GM12878 (cell line): ENCODE data around the gene ACADM. TPM values are rescaled to one million over a fixed set of nuclear protein-coding genes. Genes with fewer than 3 reads are reported as not detected.

Experiments
- CBX5 ChIP-seq: sonication (generic); IDR thresholded peaks from 2 replicates; pipeline ENCODE4 v1.6.1; 2016; ENCODE audit warnings: low read depth, moderate library complexity, mild to moderate bottlenecking, inconsistent platforms
- FOXM1 ChIP-seq: IDR thresholded peaks from 2 replicates; pipeline ENCODE4 v1.6.1; 2012; ENCODE audit warnings: low read depth, mild to moderate bottlenecking, inconsistent platforms, low read length, moderate library complexity
- JUNB ChIP-seq: IDR thresholded peaks from 2 replicates; pipeline ENCODE4 v1.6.1; 2016; ENCODE audit warnings: antibody characterized with exemption, mild to moderate bottlenecking
- PAX5 ChIP-seq: IDR thresholded peaks from 2 replicates; pipeline ENCODE4 v1.6.1; 2011; ENCODE audit warnings: low read depth, low read length, borderline replicate concordance
- POLR2AphosphoS2 ChIP-seq: IDR thresholded peaks from 2 replicates; pipeline ENCODE4 v1.6.1; 2011; ENCODE audit warnings: low read depth, mild to moderate bottlenecking, low read length, improper control_type of control experiment, moderate library complexity
- TCF7 ChIP-seq: IDR thresholded peaks from 2 replicates; pipeline ENCODE4 v1.6.1; 2014; ENCODE audit warnings: antibody characterized with exemption, borderline replicate concordance
- polyA plus RNA-seq, 11 experiments: library from polyadenylated mRNA; depleted of rRNA in 4 of 11; unstranded in 6 of 11; stranded (reverse) in 5 of 11; fragments of >200 nt; fragmentation: Nextera tagmentation in 4 of 11; fragmentation: Illumina TruSeq in 1 of 11; extraction: Ambion mirVana in 4 of 11; extraction: Trizol in 1 of 11; gene quantifications; 1 replicate in 1 of 11; 2 replicates in 10 of 11; pipeline versions ENCODE4 v1.2.1 to v1.2.3, GENCODE V29; 2011 to 2016; ENCODE audit warnings: inconsistent platforms in 2 of 11, missing spikeins in 2 of 11, low read depth in 1 of 11
- total RNA-seq, 4 experiments: library from RNA; depleted of rRNA in 3 of 4; stranded (reverse); fragments of >200 nt in 3 of 4; fragmentation: Illumina TruSeq in 1 of 4; extraction: Trizol in 1 of 4; gene quantifications; 2 replicates each; pipeline versions ENCODE4 v1.2.1 to v1.2.3, GENCODE V29; 2013 to 2021
- TF ChIP-seq, protein P1 (sequence below): fragments of 450-650 bp; IDR thresholded peaks from 2 replicates; pipeline ENCODE4 v1.6.1; 2017; ENCODE audit warnings: borderline replicate concordance
- TF ChIP-seq, protein P2 (sequence below): fragments of 450-650 bp; IDR thresholded peaks from 2 replicates; pipeline ENCODE4 v1.6.1; 2017; ENCODE audit warnings: mild to moderate bottlenecking, moderate library complexity
- TF ChIP-seq, protein P3 (sequence below): fragments of 450-650 bp; IDR thresholded peaks from 2 replicates; pipeline ENCODE4 v1.6.1; 2017; ENCODE audit warnings: mild to moderate bottlenecking, low read depth, inconsistent platforms; ENCODE audit not compliant: poor library complexity, severe bottlenecking

ACADM gene
- total and polyA plus RNA-seq, 10 of the 15 experiments (the other 5 are each of a cell fraction or from before 2014, with no cell fraction given), result 119 to 245 (median 204) TPM

DNA sequence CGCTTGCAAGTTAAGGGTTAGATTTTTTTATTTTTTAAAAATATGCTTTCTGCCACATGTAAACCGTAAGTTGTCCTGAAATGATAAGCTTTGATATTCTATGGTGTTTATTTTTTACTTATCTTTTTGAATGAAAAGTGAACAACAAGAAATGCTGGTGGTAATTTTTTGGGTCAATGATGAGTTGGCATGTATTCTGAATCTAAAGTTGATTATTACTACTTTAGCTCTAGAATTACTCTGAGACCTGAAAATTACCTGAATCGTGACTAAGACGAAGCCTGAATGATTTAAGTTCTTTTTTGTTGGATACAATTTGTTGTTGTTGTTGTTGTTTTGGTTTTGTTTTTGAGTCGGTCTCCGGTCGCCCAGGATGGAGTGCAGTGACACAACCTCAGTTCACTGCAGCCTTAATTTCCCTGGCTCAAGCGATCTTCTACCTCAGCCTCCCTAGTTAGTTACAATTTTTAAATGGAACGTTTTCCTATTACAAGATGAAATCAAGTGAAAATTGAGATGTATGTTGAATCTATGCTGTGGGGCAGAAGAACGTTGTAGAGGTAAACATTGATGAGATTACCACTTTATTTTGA, 62.5 kb downstream of the ACADM start (continued):
- TF ChIP-seq, protein P1, sequence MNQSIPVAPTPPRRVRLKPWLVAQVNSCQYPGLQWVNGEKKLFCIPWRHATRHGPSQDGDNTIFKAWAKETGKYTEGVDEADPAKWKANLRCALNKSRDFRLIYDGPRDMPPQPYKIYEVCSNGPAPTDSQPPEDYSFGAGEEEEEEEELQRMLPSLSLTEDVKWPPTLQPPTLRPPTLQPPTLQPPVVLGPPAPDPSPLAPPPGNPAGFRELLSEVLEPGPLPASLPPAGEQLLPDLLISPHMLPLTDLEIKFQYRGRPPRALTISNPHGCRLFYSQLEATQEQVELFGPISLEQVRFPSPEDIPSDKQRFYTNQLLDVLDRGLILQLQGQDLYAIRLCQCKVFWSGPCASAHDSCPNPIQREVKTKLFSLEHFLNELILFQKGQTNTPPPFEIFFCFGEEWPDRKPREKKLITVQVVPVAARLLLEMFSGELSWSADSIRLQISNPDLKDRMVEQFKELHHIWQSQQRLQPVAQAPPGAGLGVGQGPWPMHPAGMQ, result no peak
- TF ChIP-seq, protein P2, sequence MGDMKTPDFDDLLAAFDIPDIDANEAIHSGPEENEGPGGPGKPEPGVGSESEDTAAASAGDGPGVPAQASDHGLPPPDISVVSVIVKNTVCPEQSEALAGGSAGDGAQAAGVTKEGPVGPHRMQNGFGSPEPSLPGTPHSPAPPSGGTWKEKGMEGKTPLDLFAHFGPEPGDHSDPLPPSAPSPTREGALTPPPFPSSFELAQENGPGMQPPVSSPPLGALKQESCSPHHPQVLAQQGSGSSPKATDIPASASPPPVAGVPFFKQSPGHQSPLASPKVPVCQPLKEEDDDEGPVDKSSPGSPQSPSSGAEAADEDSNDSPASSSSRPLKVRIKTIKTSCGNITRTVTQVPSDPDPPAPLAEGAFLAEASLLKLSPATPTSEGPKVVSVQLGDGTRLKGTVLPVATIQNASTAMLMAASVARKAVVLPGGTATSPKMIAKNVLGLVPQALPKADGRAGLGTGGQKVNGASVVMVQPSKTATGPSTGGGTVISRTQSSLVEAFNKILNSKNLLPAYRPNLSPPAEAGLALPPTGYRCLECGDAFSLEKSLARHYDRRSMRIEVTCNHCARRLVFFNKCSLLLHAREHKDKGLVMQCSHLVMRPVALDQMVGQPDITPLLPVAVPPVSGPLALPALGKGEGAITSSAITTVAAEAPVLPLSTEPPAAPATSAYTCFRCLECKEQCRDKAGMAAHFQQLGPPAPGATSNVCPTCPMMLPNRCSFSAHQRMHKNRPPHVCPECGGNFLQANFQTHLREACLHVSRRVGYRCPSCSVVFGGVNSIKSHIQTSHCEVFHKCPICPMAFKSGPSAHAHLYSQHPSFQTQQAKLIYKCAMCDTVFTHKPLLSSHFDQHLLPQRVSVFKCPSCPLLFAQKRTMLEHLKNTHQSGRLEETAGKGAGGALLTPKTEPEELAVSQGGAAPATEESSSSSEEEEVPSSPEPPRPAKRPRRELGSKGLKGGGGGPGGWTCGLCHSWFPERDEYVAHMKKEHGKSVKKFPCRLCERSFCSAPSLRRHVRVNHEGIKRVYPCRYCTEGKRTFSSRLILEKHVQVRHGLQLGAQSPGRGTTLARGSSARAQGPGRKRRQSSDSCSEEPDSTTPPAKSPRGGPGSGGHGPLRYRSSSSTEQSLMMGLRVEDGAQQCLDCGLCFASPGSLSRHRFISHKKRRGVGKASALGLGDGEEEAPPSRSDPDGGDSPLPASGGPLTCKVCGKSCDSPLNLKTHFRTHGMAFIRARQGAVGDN, result no peak
- TF ChIP-seq, protein P3, sequence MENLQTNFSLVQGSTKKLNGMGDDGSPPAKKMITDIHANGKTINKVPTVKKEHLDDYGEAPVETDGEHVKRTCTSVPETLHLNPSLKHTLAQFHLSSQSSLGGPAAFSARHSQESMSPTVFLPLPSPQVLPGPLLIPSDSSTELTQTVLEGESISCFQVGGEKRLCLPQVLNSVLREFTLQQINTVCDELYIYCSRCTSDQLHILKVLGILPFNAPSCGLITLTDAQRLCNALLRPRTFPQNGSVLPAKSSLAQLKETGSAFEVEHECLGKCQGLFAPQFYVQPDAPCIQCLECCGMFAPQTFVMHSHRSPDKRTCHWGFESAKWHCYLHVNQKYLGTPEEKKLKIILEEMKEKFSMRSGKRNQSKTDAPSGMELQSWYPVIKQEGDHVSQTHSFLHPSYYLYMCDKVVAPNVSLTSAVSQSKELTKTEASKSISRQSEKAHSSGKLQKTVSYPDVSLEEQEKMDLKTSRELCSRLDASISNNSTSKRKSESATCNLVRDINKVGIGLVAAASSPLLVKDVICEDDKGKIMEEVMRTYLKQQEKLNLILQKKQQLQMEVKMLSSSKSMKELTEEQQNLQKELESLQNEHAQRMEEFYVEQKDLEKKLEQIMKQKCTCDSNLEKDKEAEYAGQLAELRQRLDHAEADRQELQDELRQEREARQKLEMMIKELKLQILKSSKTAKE, result no peak
- peak; percentile 22; the same call in 1 of the 2 replicates for TF ChIP-seq FOXM1
- TF ChIP-seq JUNB, result no peak
- no peak for TF ChIP-seq PAX5
- no peak for TF ChIP-seq TCF7
- TF ChIP-seq POLR2AphosphoS2, result 0 out of 2 replicates have a peak, but pooled peaks have one; percentile 32
- TF ChIP-seq CBX5, result no peak
